ENCODE results near the gene ZNF207. TPM values are rescaled to one million over a fixed set of nuclear protein-coding genes. Genes with fewer than 3 reads are reported as not detected.

ZNF207 gene
- total and polyA plus RNA-seq, 9 of the 15 experiments (the other 6 are each of a cell fraction or from before 2014, with no cell fraction given), result 123 to 370 (median 250) TPM

GRCh38 chr17:32396343-32396742, 46.4 kb downstream of the ZNF207 start (continued):
- TF ChIP-seq CHD7 (IDR thresholded peaks at IDR 0.05; ENCODE audit: low read depth, low read length) (no peak), HDGF (IDR thresholded peaks at IDR 0.05) (no peak), E2F1 (CRISPR knock-in tag; IDR thresholded peaks at IDR 0.05) (no peak)
- TF ChIP-seq, protein P1, sequence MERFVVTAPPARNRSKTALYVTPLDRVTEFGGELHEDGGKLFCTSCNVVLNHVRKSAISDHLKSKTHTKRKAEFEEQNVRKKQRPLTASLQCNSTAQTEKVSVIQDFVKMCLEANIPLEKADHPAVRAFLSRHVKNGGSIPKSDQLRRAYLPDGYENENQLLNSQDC (CRISPR knock-in tag; IDR thresholded peaks at IDR 0.05), result no peak
